ENCODE results near the gene FANCD2.
"Not testable (repeated sequence)": the region's sequence is repeated elsewhere in the genome, so short reads cannot be mapped to it uniquely, and the experiment has no call there.

FANCD2 gene

DNA sequence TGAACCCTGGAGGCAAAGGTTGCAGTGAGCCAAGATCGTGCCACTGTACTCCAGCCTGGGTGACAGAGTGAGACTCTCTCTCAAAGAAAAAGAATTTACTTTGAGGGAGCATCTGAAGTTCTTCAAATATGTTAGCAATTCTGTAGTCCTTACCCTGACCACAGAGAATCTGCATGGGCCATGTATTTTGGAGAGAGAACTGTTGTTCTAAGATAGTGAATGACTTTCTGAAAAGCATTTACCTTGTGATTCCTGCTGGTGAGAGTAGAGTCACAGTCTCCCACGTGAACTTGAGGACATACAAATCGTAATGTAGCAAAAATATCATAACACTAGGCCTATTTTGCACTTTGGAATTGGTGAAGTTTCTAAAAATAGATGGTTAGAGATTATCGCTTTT is 93.1 kb downstream of the FANCD2 start:
- in situ Hi-C loops (cut with MboI; ENCODE audit: low sequenced_read_pairs, unreplicated experiment): no loop called here
- TF ChIP-seq, protein P1, sequence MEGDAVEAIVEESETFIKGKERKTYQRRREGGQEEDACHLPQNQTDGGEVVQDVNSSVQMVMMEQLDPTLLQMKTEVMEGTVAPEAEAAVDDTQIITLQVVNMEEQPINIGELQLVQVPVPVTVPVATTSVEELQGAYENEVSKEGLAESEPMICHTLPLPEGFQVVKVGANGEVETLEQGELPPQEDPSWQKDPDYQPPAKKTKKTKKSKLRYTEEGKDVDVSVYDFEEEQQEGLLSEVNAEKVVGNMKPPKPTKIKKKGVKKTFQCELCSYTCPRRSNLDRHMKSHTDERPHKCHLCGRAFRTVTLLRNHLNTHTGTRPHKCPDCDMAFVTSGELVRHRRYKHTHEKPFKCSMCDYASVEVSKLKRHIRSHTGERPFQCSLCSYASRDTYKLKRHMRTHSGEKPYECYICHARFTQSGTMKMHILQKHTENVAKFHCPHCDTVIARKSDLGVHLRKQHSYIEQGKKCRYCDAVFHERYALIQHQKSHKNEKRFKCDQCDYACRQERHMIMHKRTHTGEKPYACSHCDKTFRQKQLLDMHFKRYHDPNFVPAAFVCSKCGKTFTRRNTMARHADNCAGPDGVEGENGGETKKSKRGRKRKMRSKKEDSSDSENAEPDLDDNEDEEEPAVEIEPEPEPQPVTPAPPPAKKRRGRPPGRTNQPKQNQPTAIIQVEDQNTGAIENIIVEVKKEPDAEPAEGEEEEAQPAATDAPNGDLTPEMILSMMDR (IDR thresholded peaks at IDR 0.05; ENCODE audit: borderline replicate concordance, control extremely low read depth, extremely low read depth, insufficient read depth, missing control alignments): no peak
- DNase-seq (ENCODE audit: low spot score): no peak

DNA sequence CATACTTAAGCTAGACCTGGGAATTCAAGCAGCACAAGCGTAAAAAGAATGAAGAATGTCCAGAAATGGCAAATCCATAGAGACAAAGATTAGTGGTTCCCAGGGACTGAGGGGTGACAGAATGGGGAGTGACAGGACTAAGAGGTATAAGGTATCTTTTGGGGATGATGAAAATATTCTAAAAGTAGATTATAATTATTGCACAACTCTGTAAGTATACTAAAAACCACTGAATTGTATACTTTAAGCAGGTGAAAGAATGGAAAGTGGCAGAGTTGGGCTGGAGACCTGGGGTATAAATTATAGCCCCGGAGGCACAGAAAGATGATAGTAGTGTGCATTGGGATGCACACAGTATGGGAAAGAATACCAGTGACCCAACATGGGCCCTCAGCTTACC is 94.8 kb downstream of the FANCD2 start:
- TF ChIP-seq, protein P1 (IDR thresholded peaks at IDR 0.05; ENCODE audit: borderline replicate concordance, control extremely low read depth, extremely low read depth, insufficient read depth, missing control alignments): no peak
- DNase-seq (ENCODE audit: low spot score): no peak
- in situ Hi-C loops (cut with MboI; ENCODE audit: low sequenced_read_pairs, unreplicated experiment): no loop called here

DNA sequence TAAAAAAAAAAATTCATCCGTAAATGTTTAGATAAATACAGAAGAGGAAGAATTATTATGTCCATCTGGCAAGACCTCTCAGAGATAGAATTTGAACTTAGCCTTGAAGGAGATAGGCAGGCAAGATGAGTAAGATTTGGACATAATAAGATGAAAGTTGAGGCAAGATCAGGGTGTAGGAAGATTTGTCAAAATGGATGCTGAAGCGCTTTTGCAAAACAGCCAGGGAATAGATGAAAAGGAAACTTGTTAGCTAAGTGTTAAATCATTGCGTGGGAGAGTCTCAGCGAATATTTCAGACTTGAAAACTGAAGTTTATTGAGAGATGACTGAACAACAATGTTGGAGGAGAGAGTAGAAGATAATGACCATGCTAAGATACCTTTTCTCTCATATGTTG is 96.5 kb downstream of the FANCD2 start:
- TF ChIP-seq, protein P1 (IDR thresholded peaks at IDR 0.05; ENCODE audit: borderline replicate concordance, control extremely low read depth, extremely low read depth, insufficient read depth, missing control alignments): no peak
- in situ Hi-C loops (cut with MboI; ENCODE audit: low sequenced_read_pairs, unreplicated experiment): no loop called here
- DNase-seq (ENCODE audit: low spot score): no peak

DNA sequence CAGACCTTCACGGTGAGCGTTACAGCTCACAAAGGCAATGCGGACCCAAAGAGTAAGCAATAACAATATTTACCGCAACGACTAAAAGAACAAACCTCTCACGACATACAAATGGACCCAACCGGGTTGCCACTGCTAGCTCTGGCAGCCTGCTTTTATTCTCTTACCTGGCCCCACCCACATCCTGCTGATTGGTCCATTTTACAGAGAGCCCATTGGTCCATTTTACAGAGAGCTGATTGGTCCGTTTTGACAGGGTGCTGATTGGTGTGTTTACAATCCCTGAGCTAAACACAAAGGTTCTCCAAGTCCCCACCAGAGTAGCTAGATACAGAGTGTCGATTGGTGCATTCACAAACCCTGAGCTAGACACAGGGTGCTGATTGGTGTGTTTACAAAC is 109.6 kb downstream of the FANCD2 start:
- DNase-seq (ENCODE audit: low spot score); in situ Hi-C loops (cut with MboI; ENCODE audit: low sequenced_read_pairs, unreplicated experiment): not testable (repeated sequence)

DNA sequence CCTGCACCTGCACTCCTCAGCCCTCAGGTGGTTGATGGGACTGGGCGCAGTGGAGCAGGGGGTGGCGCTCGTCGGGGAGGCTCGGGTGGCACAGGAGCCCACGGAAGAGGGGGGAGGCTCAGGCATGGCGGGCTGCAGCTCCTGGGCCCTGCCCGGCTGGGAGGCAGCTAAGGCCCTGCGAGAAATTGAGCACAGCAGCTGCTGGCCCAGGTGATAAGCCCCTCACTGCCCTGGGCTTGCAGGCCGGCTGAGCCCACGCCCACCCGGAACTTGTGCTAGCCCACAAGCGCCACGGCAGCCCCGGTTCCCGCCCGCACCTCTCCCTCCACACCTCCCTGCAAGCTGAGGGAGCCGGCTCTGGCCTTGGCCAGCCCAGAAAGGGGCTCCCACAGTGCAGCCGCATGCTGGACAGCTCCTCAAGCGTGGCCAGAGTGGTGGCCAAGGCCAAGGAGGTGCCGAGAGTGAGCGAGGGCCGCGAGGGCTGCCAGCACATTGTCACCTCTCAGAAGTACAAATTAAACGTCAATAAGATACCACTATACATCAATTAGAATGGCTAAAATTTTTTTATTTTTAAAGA is 110.3 kb downstream of the FANCD2 start:
- no peak for DNase-seq (ENCODE audit: low spot score)
- TF ChIP-seq, protein P1 (IDR thresholded peaks at IDR 0.05; ENCODE audit: borderline replicate concordance, control extremely low read depth, extremely low read depth, insufficient read depth, missing control alignments): no peak
- in situ Hi-C loops (cut with MboI; ENCODE audit: low sequenced_read_pairs, unreplicated experiment): no loop called here

DNA sequence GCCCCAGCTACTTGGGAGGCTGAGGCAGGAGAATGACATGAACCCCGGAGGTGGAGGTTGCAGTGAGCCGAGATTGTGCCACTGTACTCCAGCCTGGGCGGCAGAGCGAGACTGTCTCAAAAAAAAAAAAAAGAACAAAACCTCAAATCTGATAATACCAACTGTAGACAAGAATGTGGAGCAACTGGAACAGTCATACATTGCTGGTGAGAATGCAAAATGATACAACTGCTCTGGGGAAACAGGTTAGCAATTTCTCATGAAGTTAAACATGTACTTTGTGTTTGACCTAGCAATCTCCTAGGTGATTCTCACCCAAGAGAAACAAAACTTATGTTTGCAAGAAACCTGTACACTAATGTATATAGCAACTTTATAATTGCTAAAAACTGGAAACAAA is 110.9 kb downstream of the FANCD2 start:
- in situ Hi-C loops (cut with MboI; ENCODE audit: low sequenced_read_pairs, unreplicated experiment): no loop called here
- TF ChIP-seq, protein P1 (IDR thresholded peaks at IDR 0.05; ENCODE audit: borderline replicate concordance, control extremely low read depth, extremely low read depth, insufficient read depth, missing control alignments): no peak
- no peak for DNase-seq (ENCODE audit: low spot score)

DNA sequence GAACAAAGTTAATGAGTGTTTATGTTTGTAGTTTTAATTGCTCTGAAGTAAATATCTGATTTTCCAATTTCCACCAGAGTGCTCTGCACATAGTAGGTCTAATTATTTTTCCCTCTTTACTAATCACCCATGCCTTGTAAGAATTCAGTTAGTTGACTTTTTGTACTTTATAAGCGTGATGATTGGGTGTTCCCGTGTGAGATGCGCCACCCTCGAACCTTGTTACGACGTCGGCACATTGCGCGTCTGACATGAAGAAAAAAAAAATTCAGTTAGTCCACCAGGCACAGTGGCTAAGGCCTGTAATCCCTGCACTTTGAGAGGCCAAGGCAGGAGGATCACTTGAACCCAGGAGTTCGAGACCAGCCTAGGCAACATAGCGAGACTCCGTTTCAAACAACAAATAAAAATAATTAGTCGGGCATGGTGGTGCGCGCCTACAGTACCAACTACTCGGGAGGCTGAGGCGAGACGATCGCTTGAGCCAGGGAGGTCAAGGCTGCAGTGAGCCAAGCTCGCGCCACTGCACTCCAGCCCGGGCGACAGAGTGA is 114.8 kb downstream of the FANCD2 start:
- no peak for DNase-seq (ENCODE audit: low spot score)
- TF ChIP-seq, protein P1 (IDR thresholded peaks at IDR 0.05; ENCODE audit: borderline replicate concordance, control extremely low read depth, extremely low read depth, insufficient read depth, missing control alignments): no peak
- in situ Hi-C loops (cut with MboI; ENCODE audit: low sequenced_read_pairs, unreplicated experiment): no loop called here
